ENCODE measurements around the gene CEP72. TPM values are rescaled to one million over a fixed set of nuclear protein-coding genes. Genes with fewer than 3 reads are reported as not detected.

Gene CEP72
- polyA plus RNA-seq, 1 of the 3 experiments (the other 2 are of a cell fraction): 4.4 TPM

DNA sequence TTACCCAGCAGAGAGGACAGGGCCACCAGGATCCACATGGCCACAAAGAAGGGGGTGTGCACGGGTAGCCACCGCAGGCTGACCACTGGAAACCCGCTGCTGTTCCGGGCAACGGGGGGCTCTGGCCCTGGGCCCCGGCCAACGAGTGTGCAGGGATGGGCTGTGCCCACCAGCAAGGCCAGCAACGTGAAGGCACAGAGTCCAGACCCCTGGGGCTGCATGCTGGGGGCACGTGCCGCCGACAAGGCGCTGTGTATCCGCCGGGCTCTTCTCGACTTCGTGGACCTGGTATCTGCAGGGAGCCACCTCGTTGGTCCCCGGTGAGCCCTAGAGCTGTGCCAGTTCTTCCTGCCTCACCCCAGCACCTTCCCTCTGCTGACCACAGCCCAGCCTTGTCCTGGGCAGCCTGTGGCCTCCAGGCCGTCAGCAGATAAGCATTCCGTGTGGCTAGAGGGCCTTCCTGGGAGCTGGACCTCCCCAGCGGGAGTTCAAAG, 42.2 kb upstream of the CEP72 start (continued):
- no peak for TF ChIP-seq RCOR1 (IDR thresholded peaks at IDR 0.05; ENCODE audit: low read length)
- TF ChIP-seq RFX5 (IDR thresholded peaks at IDR 0.05; ENCODE audit: low read length): no peak
- TF ChIP-seq FOXJ3 (CRISPR knock-in tag; IDR thresholded peaks at IDR 0.05): no peak

DNA sequence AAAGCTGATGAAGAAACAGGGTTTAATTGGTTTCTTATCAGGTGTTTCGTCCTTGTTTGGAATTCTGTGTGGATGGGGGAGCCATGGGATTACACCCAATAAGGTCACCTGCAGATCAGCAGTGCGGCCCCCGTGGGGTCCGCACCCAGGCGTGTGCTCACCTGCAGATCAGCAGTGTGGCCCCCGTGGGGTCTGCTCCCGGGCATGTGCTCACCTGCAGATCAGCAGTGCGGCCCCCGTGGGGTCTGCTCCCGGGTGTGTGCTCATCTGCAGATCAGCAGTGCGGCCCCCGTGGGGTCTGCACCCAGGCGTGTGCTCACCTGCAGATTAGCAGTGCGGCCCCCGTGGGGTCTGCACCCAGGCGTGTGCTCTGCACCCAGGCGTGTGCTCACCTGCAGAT, 41.7 kb upstream of the CEP72 start:
- H3K27me3 ChIP-seq (ENCODE audit: insufficient read depth): peaks cover 43% of the 10 kb centered on the region
- CTCF ChIA-PET: no interaction called here
- 46% methylated on average over 12 of the region's 17 CpGs for WGBS (ENCODE audit: low lambda C conversion rate)

More for the DNA sequence above, 41.7 kb upstream of the CEP72 start:
- Histone ChIP-seq H4K20me1 (ENCODE audit: insufficient read depth) (no peaks in the 10 kb centered on the region), H3K36me3 (replicated peaks in 1 of 2; ENCODE audit: control insufficient read depth in 1 of 2, insufficient read depth in 2 of 2, low read length in 1 of 2) (no peaks in the 10 kb centered on the region), H2AFZ (ENCODE audit: low read depth) (no peak overlapping the region), H3K4me3 (ENCODE audit: low read depth in 2 of 2, low read length in 1 of 2) (no peak overlapping the region), H3K4me1 (ENCODE audit: control insufficient read depth in 1 of 2, insufficient read depth in 2 of 2, low read depth in 1 of 2, low read length in 1 of 2) (no peaks in the 10 kb centered on the region), H3K79me2 (ENCODE audit: insufficient read depth) (no peaks in the 10 kb centered on the region), H3K27ac (ENCODE audit: low read depth in 2 of 2, low read length in 1 of 2) (no peak overlapping the region), H3F3A (replicated peaks; ENCODE audit: insufficient read depth) (no peaks in the 10 kb centered on the region), H3K9me2 (no peaks in the 10 kb centered on the region), H3K9ac (no peak overlapping the region), H3K9me3 (0 out of 2 replicates have a peak, but pooled peaks cover 3% of the 10 kb centered on the region), H3K4me2 (no peak overlapping the region)
- DNase-seq: no peak
- TF ChIP-seq MXI1 (IDR thresholded peaks at IDR 0.05; ENCODE audit: low read depth, low read length) (no peak), NRF1 (IDR thresholded peaks at IDR 0.05; ENCODE audit: low read depth, low read length) (no peak), YY1 (IDR thresholded peaks at IDR 0.05; ENCODE audit: low read depth) (no peak), TAF1 (IDR thresholded peaks at IDR 0.05; ENCODE audit: borderline replicate concordance, low read depth, low read length) (no peak), FOXJ3 (CRISPR knock-in tag; IDR thresholded peaks at IDR 0.05) (no peak), RCOR1 (IDR thresholded peaks at IDR 0.05; ENCODE audit: low read length) (no peak), POLR2AphosphoS5 (IDR thresholded peaks at IDR 0.05; ENCODE audit: low read depth, low read length) (no peak), IRF3 (IDR thresholded peaks at IDR 0.05; ENCODE audit: low read depth, low read length) (no peak), CHD2 (IDR thresholded peaks at IDR 0.05; ENCODE audit: low read length, partially characterized antibody) (no peak), TCF12 (IDR thresholded peaks at IDR 0.05) (no peak), REST (IDR thresholded peaks at IDR 0.05; ENCODE audit: low read depth, low read length) (no peak), MAX (IDR thresholded peaks at IDR 0.05; ENCODE audit: low read depth) (no peak), GABPA (IDR thresholded peaks at IDR 0.05; ENCODE audit: low read depth) (no peak)
- TF ChIP-seq, protein P1, sequence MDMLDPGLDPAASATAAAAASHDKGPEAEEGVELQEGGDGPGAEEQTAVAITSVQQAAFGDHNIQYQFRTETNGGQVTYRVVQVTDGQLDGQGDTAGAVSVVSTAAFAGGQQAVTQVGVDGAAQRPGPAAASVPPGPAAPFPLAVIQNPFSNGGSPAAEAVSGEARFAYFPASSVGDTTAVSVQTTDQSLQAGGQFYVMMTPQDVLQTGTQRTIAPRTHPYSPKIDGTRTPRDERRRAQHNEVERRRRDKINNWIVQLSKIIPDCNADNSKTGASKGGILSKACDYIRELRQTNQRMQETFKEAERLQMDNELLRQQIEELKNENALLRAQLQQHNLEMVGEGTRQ (IDR thresholded peaks at IDR 0.05; ENCODE audit: borderline replicate concordance, low read depth, low read length): no peak
- POLR2A ChIA-PET: no interaction called here

Measured in SK-N-SH (cell line).